Tibial nerve (tissue), 4 donors: Measurements from ENCODE around the gene ATE1. TPM values are rescaled to one million over a fixed set of nuclear protein-coding genes. Genes with fewer than 3 reads are reported as not detected.

Experiments
- DNase-seq, 2 donors: peaks; one replicate each; pipeline ENCODE4 v3.0.0-alpha.2; 2019; ENCODE audit warnings: low spot score in 2 of 2
- H3K27ac ChIP-seq, 4 donors: fragments of 200-600 bp; sonication (generic) in 3 of 4; one replicate each; pipeline ENCODE4 v1.5.1; 2017 to 2019; ENCODE audit warnings: mild to moderate bottlenecking in 1 of 4
- H3K27me3 ChIP-seq, 2 donors: fragments of 200-600 bp; sonication (generic) in 1 of 2; one replicate each; pipeline versions ENCODE4 v1.5.1 to v1.6.0; 2017 to 2019
- H3K36me3 ChIP-seq, 3 donors: fragments of 200-600 bp; sonication (generic); one replicate each; pipeline ENCODE4 v1.5.1; 2018 to 2019
- H3K4me1 ChIP-seq, 4 donors: fragments of 200-600 bp; sonication (generic) in 3 of 4; one replicate each; pipeline ENCODE4 v1.5.1; 2017 to 2019
- H3K4me3 ChIP-seq, 4 donors: fragments of 200-600 bp; sonication (generic) in 3 of 4; one replicate each; pipeline ENCODE4 v1.5.1; 2017 to 2019; ENCODE audit warnings: mild to moderate bottlenecking in 1 of 4, moderate library complexity in 1 of 4
- H3K9me3 ChIP-seq, 4 donors: fragments of 200-600 bp; sonication (generic) in 3 of 4; one replicate each; pipeline ENCODE4 v1.5.1; 2017 to 2019
- CTCF ChIP-seq, 5 experiments: fragments of 200-600 bp in 3 of 5; fragments of 450-650 bp in 2 of 5; sonication (generic) in 3 of 5; IDR thresholded peaks; one replicate each; pipeline ENCODE4 v1.5.1; 2016 to 2019; ENCODE audit warnings: antibody characterized with exemption in 5 of 5, mild to moderate bottlenecking in 3 of 5, moderate library complexity in 2 of 5
- EP300 ChIP-seq, 2 donors: sonication (generic); formaldehyde crosslinking; IDR thresholded peaks; one replicate each; pipeline ENCODE4 v1.6.1; 2017; ENCODE audit warnings: antibody characterized with exemption in 2 of 2, mild to moderate bottlenecking in 1 of 2
- POLR2A ChIP-seq, 2 donors: fragments of 450-650 bp; IDR thresholded peaks; one replicate each; pipeline ENCODE4 v1.6.1; 2017; ENCODE audit warnings: antibody characterized with exemption in 2 of 2, mild to moderate bottlenecking in 2 of 2, moderate library complexity in 2 of 2
- WGBS, 2 donors: methylation state at CpG; one replicate each; pipeline ENCODE4 v1.1.5; 2018; 5-methylcytosine and 5-hydroxymethylcytosine counted together
- total RNA-seq, 4 donors: library from RNA; depleted of rRNA; stranded (reverse); fragments of >200 nt; gene quantifications; one replicate each; pipeline ENCODE4 v1.1.0, GENCODE V29; 2016

The ATE1 gene
- total RNA-seq, 4 donors from 2014 or later: 18.3 to 24.5 (median 23.5) TPM

- no peak overlapping the region for H3K4me3 ChIP-seq
- H3K4me1 ChIP-seq: no peaks in the 10 kb centered on the region
- H3K9me3 ChIP-seq: peaks cover 0 to 6% (median 0%) of the 10 kb centered on the region in 4 donors
- no peaks in the 10 kb centered on the region for H3K27me3 ChIP-seq
- DNase-seq: no peak
- TF ChIP-seq EP300 (IDR thresholded peaks at IDR 0.05): no peak
- no peak for TF ChIP-seq CTCF (IDR thresholded peaks at IDR 0.05)
- TF ChIP-seq POLR2A (IDR thresholded peaks at IDR 0.05): no peak
- H3K27ac ChIP-seq: no peak overlapping the region
- peaks cover 0 to 27% (median 0%) of the 10 kb centered on the region in 3 donors for H3K36me3 ChIP-seq
These were observed 86.0 kb downstream of the ATE1 start for GRCh38 chr10:121841862-121842261.

GRCh38 chr10:121838931-121839330, 88.9 kb downstream of the ATE1 start:
- no peak for DNase-seq
- Histone ChIP-seq H3K36me3 (peaks cover 0 to 20% (median 0%) of the 10 kb centered on the region in 3 donors), H3K4me3 (no peak overlapping the region), H3K27ac (no peak overlapping the region), H3K27me3 (no peaks in the 10 kb centered on the region), H3K9me3 (no peaks in the 10 kb centered on the region), H3K4me1 (no peaks in the 10 kb centered on the region)
- WGBS, 2 donors: 97% methylated on average over 4 of the region's 4 CpGs
- TF ChIP-seq POLR2A (IDR thresholded peaks at IDR 0.05) (no peak), EP300 (IDR thresholded peaks at IDR 0.05) (no peak), CTCF (IDR thresholded peaks at IDR 0.05) (no peak)

- Histone ChIP-seq H3K27me3 (no peaks in the 10 kb centered on the region), H3K4me3 (no peak overlapping the region), H3K4me1 (no peaks in the 10 kb centered on the region), H3K9me3 (no peaks in the 10 kb centered on the region), H3K27ac (no peak overlapping the region), H3K36me3 (peaks cover 0 to 20% (median 0%) of the 10 kb centered on the region in 3 donors)
- WGBS, 2 donors: 82 to 84% methylated on average over 3 to 4 of the region's 4 CpGs
- TF ChIP-seq EP300 (IDR thresholded peaks at IDR 0.05) (no peak), POLR2A (IDR thresholded peaks at IDR 0.05) (no peak), CTCF (IDR thresholded peaks at IDR 0.05) (no peak)
- DNase-seq: no peak
These were observed 89.7 kb downstream of the ATE1 start for GRCh38 chr10:121838149-121838548.

GRCh38 chr10:121836171-121836570, 91.7 kb downstream of the ATE1 start:
- Histone ChIP-seq H3K9me3 (no peaks in the 10 kb centered on the region), H3K27me3 (no peaks in the 10 kb centered on the region)
- WGBS, 2 donors: 88% methylated on average over 6 of the region's 6 CpGs

GRCh38 chr10:121835376-121835775, 92.5 kb downstream of the ATE1 start:
- no peaks in the 10 kb centered on the region for H3K9me3 ChIP-seq
- H3K27me3 ChIP-seq: no peaks in the 10 kb centered on the region
- H3K4me1 ChIP-seq: no peaks in the 10 kb centered on the region
- no peak overlapping the region for H3K4me3 ChIP-seq
- H3K36me3 ChIP-seq: peaks cover 0 to 28% (median 0%) of the 10 kb centered on the region in 3 donors
- WGBS, 2 donors: 89 to 96% methylated on average over 2 of the region's 2 CpGs
- no peak overlapping the region for H3K27ac ChIP-seq
- no peak for DNase-seq
- no peak for TF ChIP-seq CTCF (IDR thresholded peaks at IDR 0.05)
- TF ChIP-seq EP300 (IDR thresholded peaks at IDR 0.05): no peak
- no peak for TF ChIP-seq POLR2A (IDR thresholded peaks at IDR 0.05)

More at GRCh38 chr10:121836171-121836570, 91.7 kb downstream of the ATE1 start:
- TF ChIP-seq POLR2A (IDR thresholded peaks at IDR 0.05) (no peak), EP300 (IDR thresholded peaks at IDR 0.05) (no peak), CTCF (IDR thresholded peaks at IDR 0.05) (no peak)
- no peak for DNase-seq
- Histone ChIP-seq H3K27ac (no peak overlapping the region), H3K4me3 (no peak overlapping the region), H3K4me1 (no peaks in the 10 kb centered on the region), H3K36me3 (peaks cover 0 to 27% (median 0%) of the 10 kb centered on the region in 3 donors)
